ENCODE measurements around the gene WSB2. TPM values are rescaled to one million over a fixed set of nuclear protein-coding genes. Genes with fewer than 3 reads are reported as not detected.

The WSB2 gene
- total RNA-seq, 1 experiment from 2014 or later = 203 TPM

GRCh38 chr12:118044075-118044474 lies 16.9 kb downstream of the WSB2 start:
- no peak for ATAC-seq
- Histone ChIP-seq H3K9ac (ENCODE audit: low read length) (no peak overlapping the region), H3K79me2 (ENCODE audit: low read length) (0 out of 2 replicates have a peak, but pooled peaks cover 11% of the 10 kb centered on the region), H3K4me3 (ENCODE audit: low read length) (no peak overlapping the region), H3K27me3 (ENCODE audit: low read length) (no peaks in the 10 kb centered on the region), H3K36me3 (ENCODE audit: low read depth, low read length) (peaks cover 47% of the 10 kb centered on the region), H4K20me1 (ENCODE audit: low read length) (no peaks in the 10 kb centered on the region), H3K9me3 (ENCODE audit: low read length) (no peaks in the 10 kb centered on the region), H2AFZ (ENCODE audit: low read length) (no peak overlapping the region), H3K4me1 (ENCODE audit: insufficient read depth, low read length) (no peaks in the 10 kb centered on the region), H3K27ac (ENCODE audit: low read length) (no peak overlapping the region), H3K4me2 (ENCODE audit: low read length) (no peak overlapping the region), H3K9me2 (replicated peaks; ENCODE audit: low read length) (no peaks in the 10 kb centered on the region), H3F3A (ENCODE audit: low read length, unreplicated experiment) (no peaks in the 10 kb centered on the region)
- DNase-seq = no peak
- no peak for TF ChIP-seq EZH2phosphoT487 (IDR thresholded peaks at IDR 0.05; ENCODE audit: borderline replicate concordance, low read length)
- TF ChIP-seq, protein P1, sequence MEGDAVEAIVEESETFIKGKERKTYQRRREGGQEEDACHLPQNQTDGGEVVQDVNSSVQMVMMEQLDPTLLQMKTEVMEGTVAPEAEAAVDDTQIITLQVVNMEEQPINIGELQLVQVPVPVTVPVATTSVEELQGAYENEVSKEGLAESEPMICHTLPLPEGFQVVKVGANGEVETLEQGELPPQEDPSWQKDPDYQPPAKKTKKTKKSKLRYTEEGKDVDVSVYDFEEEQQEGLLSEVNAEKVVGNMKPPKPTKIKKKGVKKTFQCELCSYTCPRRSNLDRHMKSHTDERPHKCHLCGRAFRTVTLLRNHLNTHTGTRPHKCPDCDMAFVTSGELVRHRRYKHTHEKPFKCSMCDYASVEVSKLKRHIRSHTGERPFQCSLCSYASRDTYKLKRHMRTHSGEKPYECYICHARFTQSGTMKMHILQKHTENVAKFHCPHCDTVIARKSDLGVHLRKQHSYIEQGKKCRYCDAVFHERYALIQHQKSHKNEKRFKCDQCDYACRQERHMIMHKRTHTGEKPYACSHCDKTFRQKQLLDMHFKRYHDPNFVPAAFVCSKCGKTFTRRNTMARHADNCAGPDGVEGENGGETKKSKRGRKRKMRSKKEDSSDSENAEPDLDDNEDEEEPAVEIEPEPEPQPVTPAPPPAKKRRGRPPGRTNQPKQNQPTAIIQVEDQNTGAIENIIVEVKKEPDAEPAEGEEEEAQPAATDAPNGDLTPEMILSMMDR (conservative IDR thresholded peaks at IDR 0.05; ENCODE audit: low read depth, low read length) = no peak
- no peak for TF ChIP-seq EZH2 (IDR thresholded peaks at IDR 0.05; ENCODE audit: low read length, unreplicated experiment)
- intact Hi-C loops (cut with micrococcal nuclease) = no loop called here
- ChIA-PET CTCF (no interaction called here), POLR2A (ENCODE audit: unreplicated experiment) (no interaction called here)
- no TSS peak for BruUV-seq (replicated peaks)

- no peaks in the 10 kb centered on the region for H3F3A ChIP-seq (ENCODE audit: low read length, unreplicated experiment)
- no peak overlapping the region for H3K4me2 ChIP-seq (ENCODE audit: low read length)
- H3K4me3 ChIP-seq (ENCODE audit: low read length) = no peak overlapping the region
- no peak overlapping the region for H3K27ac ChIP-seq (ENCODE audit: low read length)
- no peaks in the 10 kb centered on the region for H3K79me2 ChIP-seq (ENCODE audit: low read length)
- no peak overlapping the region for H3K9ac ChIP-seq (ENCODE audit: low read length)
- no peaks in the 10 kb centered on the region for H3K9me2 ChIP-seq (replicated peaks; ENCODE audit: low read length)
- ATAC-seq = no peak
- H3K27me3 ChIP-seq (ENCODE audit: low read length) = no peaks in the 10 kb centered on the region
- ChIA-PET POLR2A (ENCODE audit: unreplicated experiment) (no interaction called here), CTCF (no interaction called here)
- TF ChIP-seq EZH2 (IDR thresholded peaks at IDR 0.05; ENCODE audit: low read length, unreplicated experiment) = no peak
- no peak for TF ChIP-seq EZH2phosphoT487 (IDR thresholded peaks at IDR 0.05; ENCODE audit: borderline replicate concordance, low read length)
- TF ChIP-seq, protein P1 (conservative IDR thresholded peaks at IDR 0.05; ENCODE audit: low read depth, low read length) = no peak
- DNase-seq = no peak
- no peaks in the 10 kb centered on the region for H4K20me1 ChIP-seq (ENCODE audit: low read length)
- BruUV-seq (replicated peaks) = no TSS peak
- intact Hi-C loops (cut with micrococcal nuclease) = no loop called here
- peaks cover 6% of the 10 kb centered on the region; the same call in 1 of the 2 replicates for H3K4me1 ChIP-seq (ENCODE audit: insufficient read depth, low read length)
- H3K9me3 ChIP-seq (ENCODE audit: low read length) = no peaks in the 10 kb centered on the region
- peaks cover 52% of the 10 kb centered on the region for H3K36me3 ChIP-seq (ENCODE audit: low read depth, low read length)
- H2AFZ ChIP-seq (ENCODE audit: low read length) = no peak overlapping the region
Observed at GRCh38 chr12:118042091-118042490, 18.9 kb downstream of the WSB2 start.

DNA sequence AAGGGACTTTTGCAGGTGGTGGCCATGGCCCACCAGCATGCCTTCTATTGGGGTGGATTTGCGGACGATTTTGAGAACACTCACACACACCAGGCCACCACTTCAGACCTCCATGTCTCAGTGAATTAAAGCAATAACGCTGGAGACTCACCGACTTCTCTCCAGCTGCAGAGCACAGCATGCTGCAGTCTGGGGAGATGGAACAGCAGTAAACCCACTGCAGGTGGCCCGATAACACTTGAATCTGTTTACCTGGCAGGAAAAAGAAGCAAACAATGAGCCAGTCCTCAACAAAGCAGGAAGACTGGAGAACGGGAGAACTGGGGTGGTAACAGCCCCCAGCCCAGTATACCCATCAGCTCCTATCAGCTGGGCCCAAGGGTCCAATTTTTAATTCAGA lies 22.8 kb downstream of the WSB2 start:
- TF ChIP-seq, protein P1 (conservative IDR thresholded peaks at IDR 0.05; ENCODE audit: low read depth, low read length) = no peak
- TF ChIP-seq EZH2phosphoT487 (IDR thresholded peaks at IDR 0.05; ENCODE audit: borderline replicate concordance, low read length) (no peak), EZH2 (IDR thresholded peaks at IDR 0.05; ENCODE audit: low read length, unreplicated experiment) (no peak)
- no peaks in the 10 kb centered on the region for H3K9me2 ChIP-seq (replicated peaks; ENCODE audit: low read length)
- CTCF ChIA-PET = no interaction called here
- no peak overlapping the region for H3K9ac ChIP-seq (ENCODE audit: low read length)
- intact Hi-C loops (cut with micrococcal nuclease) = no loop called here
- ATAC-seq (no peak), DNase-seq (no peak)
- H3K36me3 ChIP-seq (ENCODE audit: low read depth, low read length) = peaks cover 69% of the 10 kb centered on the region
- no peaks in the 10 kb centered on the region for H4K20me1 ChIP-seq (ENCODE audit: low read length)
- POLR2A ChIA-PET (ENCODE audit: unreplicated experiment) = no interaction called here
- H3K4me1 ChIP-seq (ENCODE audit: insufficient read depth, low read length) = peaks cover 25% of the 10 kb centered on the region
- H2AFZ ChIP-seq (ENCODE audit: low read length) = no peak overlapping the region
- H3K79me2 ChIP-seq (ENCODE audit: low read length) = no peaks in the 10 kb centered on the region
- no peaks in the 10 kb centered on the region for H3F3A ChIP-seq (ENCODE audit: low read length, unreplicated experiment)
- BruUV-seq (replicated peaks) = no TSS peak
- H3K9me3 ChIP-seq (ENCODE audit: low read length) = no peaks in the 10 kb centered on the region
- H3K27me3 ChIP-seq (ENCODE audit: low read length) = no peaks in the 10 kb centered on the region
- no peak overlapping the region for H3K4me3 ChIP-seq (ENCODE audit: low read length)
- no peak overlapping the region for H3K4me2 ChIP-seq (ENCODE audit: low read length)
- no peak overlapping the region for H3K27ac ChIP-seq (ENCODE audit: low read length)

Measured in PC-3 (cell line).